ENCODE measurements around the gene HRC.

HRC gene

DNA sequence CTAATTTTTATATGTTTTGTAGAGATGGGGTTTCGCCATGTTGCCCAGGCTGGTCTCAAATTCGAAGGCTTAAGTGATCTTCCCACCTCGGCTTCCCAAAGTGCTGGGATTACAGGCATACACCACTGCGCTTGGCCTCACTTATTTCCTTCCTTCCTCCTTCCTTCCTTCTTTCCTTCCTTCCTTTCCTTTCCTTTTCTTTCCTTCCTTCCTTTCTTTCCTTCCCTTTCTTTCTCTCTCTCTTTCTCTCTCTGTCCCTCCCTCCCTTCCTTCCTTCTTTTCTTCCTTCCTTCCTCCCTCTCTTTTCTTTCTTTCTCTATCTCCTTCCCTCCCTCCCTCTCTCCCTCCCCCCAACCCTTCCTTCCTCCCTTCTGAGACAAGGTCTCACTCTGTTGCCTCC, 39.2 kb upstream of the HRC start:
- H3K4ac ChIP-seq (ENCODE audit: low read depth, low read length), result no peak overlapping the region
- H3K23ac ChIP-seq (ENCODE audit: low read length), result no peak overlapping the region
- H4K8ac ChIP-seq (ENCODE audit: low read depth, low read length), result no peak overlapping the region
- no peaks in the 10 kb centered on the region for H3K4me1 ChIP-seq (ENCODE audit: control insufficient read depth in 1 of 2, insufficient read depth in 2 of 2, low read length in 2 of 2)
- H3K79me2 ChIP-seq (ENCODE audit: control insufficient read depth, insufficient read depth, low read length, poor library complexity), result no peaks in the 10 kb centered on the region
- H4K91ac ChIP-seq (ENCODE audit: low read depth, low read length), result no peak overlapping the region
- no peaks in the 10 kb centered on the region for H3K27me3 ChIP-seq (ENCODE audit: insufficient read depth, low read length)
- H2BK12ac ChIP-seq (ENCODE audit: low read length), result no peak overlapping the region
- no CpG with 5 or more reads among the region's 4 CpGs for WGBS (ENCODE audit: extremely low coverage, insufficient coverage, insufficient read length)
- no peak overlapping the region for H3K27ac ChIP-seq (ENCODE audit: low read depth, low read length)
- no peak for DNase-seq
- H2BK5ac ChIP-seq (ENCODE audit: low read depth, low read length, poor library complexity), result no peak overlapping the region
- H3K9me3 ChIP-seq (ENCODE audit: insufficient read depth, low read depth, low read length), result peaks cover 3% of the 10 kb centered on the region
- H4K12ac ChIP-seq (ENCODE audit: low read depth, low read length), result no peak overlapping the region
- H3K79me1 ChIP-seq (ENCODE audit: low read length), result no peaks in the 10 kb centered on the region
- no peak overlapping the region for H3K18ac ChIP-seq (ENCODE audit: low read length)
- no peak overlapping the region for H3K4me3 ChIP-seq (ENCODE audit: low read depth, low read length)
- no peak overlapping the region for H2BK120ac ChIP-seq (ENCODE audit: insufficient read depth, low read length, poor library complexity)
- H2AFZ ChIP-seq (ENCODE audit: insufficient read depth, low read length, poor library complexity), result no peak overlapping the region
- H3K14ac ChIP-seq (ENCODE audit: low read length), result no peak overlapping the region
- H3K36me3 ChIP-seq (ENCODE audit: control insufficient read depth in 1 of 2, insufficient read depth in 2 of 2, low read length in 2 of 2), result peaks cover 27 to 33% of the 10 kb centered on the region in 2 experiments
- H3K4me2 ChIP-seq (ENCODE audit: low read length), result no peak overlapping the region
- H2AK5ac ChIP-seq (ENCODE audit: low read length), result no peak overlapping the region
- no peak overlapping the region for H3K9ac ChIP-seq (ENCODE audit: low read length)

DNA sequence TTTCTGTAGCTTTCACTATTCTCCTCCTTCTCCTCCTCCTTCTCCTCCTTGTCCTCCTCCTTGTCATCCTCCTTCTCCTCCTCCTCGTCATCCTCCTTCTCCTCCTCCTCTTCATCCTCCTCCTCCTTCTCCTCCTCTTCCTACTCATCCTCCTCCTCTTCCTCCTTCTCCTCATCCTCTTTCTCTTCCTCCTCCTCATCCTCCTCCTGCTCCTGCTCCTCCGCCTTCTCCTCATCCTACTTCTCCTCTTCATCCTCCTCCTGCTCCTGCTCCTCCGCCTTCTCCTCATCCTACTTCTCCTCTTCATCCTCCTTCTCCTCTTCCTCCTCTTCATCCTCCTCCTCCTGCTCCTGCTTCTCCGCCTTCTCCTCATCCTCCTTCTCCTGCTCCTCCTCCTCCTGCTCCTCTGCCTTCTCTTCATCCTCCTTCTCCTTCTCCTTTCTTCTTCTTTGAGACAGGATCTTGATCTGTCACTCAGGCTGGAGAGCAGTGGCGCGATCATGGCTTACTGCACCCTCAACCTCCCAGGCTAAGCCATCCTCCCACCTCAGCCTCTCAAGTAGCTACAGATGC, 38.7 kb upstream of the HRC start:
- H3K27ac ChIP-seq (ENCODE audit: low read depth, low read length), result no peak overlapping the region
- no peak overlapping the region for H4K8ac ChIP-seq (ENCODE audit: low read depth, low read length)
- WGBS (ENCODE audit: extremely low coverage, insufficient coverage, insufficient read length), result 99% methylated on average over 4 of the region's 6 CpGs
- H2AFZ ChIP-seq (ENCODE audit: insufficient read depth, low read length, poor library complexity), result no peak overlapping the region
- no peak overlapping the region for H3K18ac ChIP-seq (ENCODE audit: low read length)
- H3K4me1 ChIP-seq (ENCODE audit: control insufficient read depth in 1 of 2, insufficient read depth in 2 of 2, low read length in 2 of 2), result no peaks in the 10 kb centered on the region
- no peak overlapping the region for H3K14ac ChIP-seq (ENCODE audit: low read length)
- DNase-seq, result no peak
- H4K91ac ChIP-seq (ENCODE audit: low read depth, low read length), result no peak overlapping the region
- H3K79me2 ChIP-seq (ENCODE audit: control insufficient read depth, insufficient read depth, low read length, poor library complexity), result no peaks in the 10 kb centered on the region
- H3K9ac ChIP-seq (ENCODE audit: low read length), result no peak overlapping the region
- no peak overlapping the region for H4K12ac ChIP-seq (ENCODE audit: low read depth, low read length)
- H3K9me3 ChIP-seq (ENCODE audit: insufficient read depth, low read depth, low read length), result peaks cover 3% of the 10 kb centered on the region
- no peak overlapping the region for H2AK5ac ChIP-seq (ENCODE audit: low read length)
- no peak overlapping the region for H3K23ac ChIP-seq (ENCODE audit: low read length)
- no peaks in the 10 kb centered on the region for H3K27me3 ChIP-seq (ENCODE audit: insufficient read depth, low read length)
- H2BK12ac ChIP-seq (ENCODE audit: low read length), result no peak overlapping the region
- no peak overlapping the region for H2BK5ac ChIP-seq (ENCODE audit: low read depth, low read length, poor library complexity)
- H2BK120ac ChIP-seq (ENCODE audit: insufficient read depth, low read length, poor library complexity), result no peak overlapping the region
- H3K4ac ChIP-seq (ENCODE audit: low read depth, low read length), result no peak overlapping the region
- peaks cover 29 to 37% of the 10 kb centered on the region in 2 experiments for H3K36me3 ChIP-seq (ENCODE audit: control insufficient read depth in 1 of 2, insufficient read depth in 2 of 2, low read length in 2 of 2)
- H3K4me3 ChIP-seq (ENCODE audit: low read depth, low read length), result no peak overlapping the region
- H3K79me1 ChIP-seq (ENCODE audit: low read length), result no peaks in the 10 kb centered on the region
- H3K4me2 ChIP-seq (ENCODE audit: low read length), result no peak overlapping the region

DNA sequence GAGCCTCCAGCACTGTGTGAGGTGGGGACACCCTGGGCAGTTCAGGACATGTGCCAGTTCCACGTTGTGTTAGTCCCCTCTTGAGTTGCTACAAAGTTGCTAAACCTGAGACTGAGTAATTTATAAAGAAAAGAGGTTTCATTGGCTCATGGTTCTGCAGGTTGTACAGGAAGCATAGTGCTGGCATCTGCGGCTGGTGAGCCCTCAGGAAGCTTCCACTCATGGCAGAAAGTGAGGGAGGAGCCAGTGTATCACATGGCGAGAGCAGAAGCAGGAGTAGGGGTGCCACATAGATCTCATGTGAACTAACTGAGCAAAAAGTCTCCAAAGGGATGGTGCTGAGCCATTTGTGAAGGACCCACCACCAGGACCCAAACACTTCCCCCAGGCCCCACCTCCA, 35.6 kb upstream of the HRC start:
- Histone ChIP-seq H3K23ac (ENCODE audit: low read length) (no peak overlapping the region), H3K79me1 (ENCODE audit: low read length) (no peaks in the 10 kb centered on the region), H3K4me2 (ENCODE audit: low read length) (no peak overlapping the region), H3K14ac (ENCODE audit: low read length) (no peak overlapping the region), H3K4me3 (ENCODE audit: low read depth, low read length) (no peak overlapping the region), H3K4ac (ENCODE audit: low read depth, low read length) (no peak overlapping the region), H3K9ac (ENCODE audit: low read length) (no peak overlapping the region), H3K9me3 (ENCODE audit: insufficient read depth, low read depth, low read length) (peaks cover 3% of the 10 kb centered on the region), H3K36me3 (ENCODE audit: control insufficient read depth in 1 of 2, insufficient read depth in 2 of 2, low read length in 2 of 2) (peaks cover 27 to 36% of the 10 kb centered on the region in 2 experiments), H4K12ac (ENCODE audit: low read depth, low read length) (no peak overlapping the region), H2AK5ac (ENCODE audit: low read length) (no peak overlapping the region), H3K27ac (ENCODE audit: low read depth, low read length) (no peak overlapping the region), H2BK5ac (ENCODE audit: low read depth, low read length, poor library complexity) (no peak overlapping the region), H4K8ac (ENCODE audit: low read depth, low read length) (no peak overlapping the region), H3K79me2 (ENCODE audit: control insufficient read depth, insufficient read depth, low read length, poor library complexity) (no peaks in the 10 kb centered on the region), H3K27me3 (ENCODE audit: insufficient read depth, low read length) (no peaks in the 10 kb centered on the region), H3K4me1 (ENCODE audit: control insufficient read depth in 1 of 2, insufficient read depth in 2 of 2, low read length in 2 of 2) (peaks cover 15 to 16% of the 10 kb centered on the region in 2 experiments), H3K18ac (ENCODE audit: low read length) (no peak overlapping the region), H2AFZ (ENCODE audit: insufficient read depth, low read length, poor library complexity) (no peak overlapping the region), H4K91ac (ENCODE audit: low read depth, low read length) (no peak overlapping the region), H2BK12ac (ENCODE audit: low read length) (no peak overlapping the region), H2BK120ac (ENCODE audit: insufficient read depth, low read length, poor library complexity) (no peak overlapping the region)
- DNase-seq, result no peak
- WGBS (ENCODE audit: extremely low coverage, insufficient coverage, insufficient read length), result no CpG with 5 or more reads among the region's 3 CpGs

DNA sequence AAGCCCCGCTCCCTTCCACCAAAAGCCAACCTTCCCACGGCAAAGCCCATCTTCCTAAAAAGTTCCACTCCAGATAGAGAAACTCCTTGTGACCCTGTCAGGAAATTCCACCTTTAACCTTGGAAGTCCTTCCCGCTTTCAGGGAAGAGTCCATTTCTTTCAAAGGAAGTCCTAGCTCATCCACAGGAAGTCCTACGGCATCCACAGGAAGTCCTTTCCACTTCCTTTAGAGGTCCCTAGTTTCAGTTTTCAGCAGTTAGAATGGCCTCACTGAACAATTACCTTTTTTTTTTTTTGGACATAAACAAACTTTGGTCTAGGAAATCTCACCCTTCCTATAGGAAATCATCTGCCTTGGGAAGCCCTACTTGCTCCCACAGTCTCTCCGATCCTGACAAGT, 34.1 kb upstream of the HRC start:
- H3K79me2 ChIP-seq (ENCODE audit: control insufficient read depth, insufficient read depth, low read length, poor library complexity), result no peaks in the 10 kb centered on the region
- H3K27me3 ChIP-seq (ENCODE audit: insufficient read depth, low read length), result no peaks in the 10 kb centered on the region

More for the DNA sequence above, 34.1 kb upstream of the HRC start:
- Histone ChIP-seq H2BK12ac (ENCODE audit: low read length) (no peak overlapping the region), H3K36me3 (ENCODE audit: control insufficient read depth in 1 of 2, insufficient read depth in 2 of 2, low read length in 2 of 2) (peaks cover 25 to 35% of the 10 kb centered on the region in 2 experiments), H3K4ac (ENCODE audit: low read depth, low read length) (no peak overlapping the region), H3K23ac (ENCODE audit: low read length) (no peak overlapping the region), H3K14ac (ENCODE audit: low read length) (no peak overlapping the region), H4K91ac (ENCODE audit: low read depth, low read length) (no peak overlapping the region), H4K8ac (ENCODE audit: low read depth, low read length) (no peak overlapping the region), H2AFZ (ENCODE audit: insufficient read depth, low read length, poor library complexity) (no peak overlapping the region), H4K12ac (ENCODE audit: low read depth, low read length) (no peak overlapping the region), H2BK120ac (ENCODE audit: insufficient read depth, low read length, poor library complexity) (no peak overlapping the region), H3K79me1 (ENCODE audit: low read length) (no peaks in the 10 kb centered on the region), H3K4me1 (ENCODE audit: control insufficient read depth in 1 of 2, insufficient read depth in 2 of 2, low read length in 2 of 2) (peaks cover 15 to 16% of the 10 kb centered on the region in 2 experiments), H3K4me2 (ENCODE audit: low read length) (no peak overlapping the region), H3K9ac (ENCODE audit: low read length) (no peak overlapping the region), H3K9me3 (ENCODE audit: insufficient read depth, low read depth, low read length) (peaks cover 3% of the 10 kb centered on the region), H3K4me3 (ENCODE audit: low read depth, low read length) (no peak overlapping the region), H3K27ac (ENCODE audit: low read depth, low read length) (no peak overlapping the region), H2BK5ac (ENCODE audit: low read depth, low read length, poor library complexity) (no peak overlapping the region), H2AK5ac (ENCODE audit: low read length) (no peak overlapping the region), H3K18ac (ENCODE audit: low read length) (no peak overlapping the region)
- WGBS (ENCODE audit: extremely low coverage, insufficient coverage, insufficient read length), result no CpG with 5 or more reads among the region's 5 CpGs
- DNase-seq, result no peak

All from trophoblast cell (in vitro differentiated cells and primary cell).